CD14-positive monocyte (primary cell): ENCODE measurements around the gene SLC6A13. TPM values are rescaled to one million over a fixed set of nuclear protein-coding genes. Genes with fewer than 3 reads are reported as not detected.

Experiments
- DNase-seq, 3 donors: peaks; one replicate each; pipeline ENCODE4 v3.0.0-alpha.2; 2011 to 2022
- H2AFZ ChIP-seq: 2 replicates; pipeline ENCODE4 v1.6.0; 2012; ENCODE audit warnings: mild to moderate bottlenecking, low read depth, low read length, inconsistent platforms; ENCODE audit not compliant: insufficient read depth, poor library complexity, severe bottlenecking
- H3K27ac ChIP-seq, 2 donors: 1 replicate in 1 of 2; 2 replicates in 1 of 2; pipeline ENCODE4 v1.5.1; 2012 to 2013; ENCODE audit warnings: low read length in 2 of 2, control low read depth in 1 of 2, inconsistent platforms in 1 of 2, low read depth in 1 of 2, mild to moderate bottlenecking in 1 of 2
- H3K27me3 ChIP-seq, 2 donors: one replicate each; pipeline versions ENCODE4 v1.6.0 to v1.6.1; 2011 to 2013; ENCODE audit warnings: low read length in 2 of 2; ENCODE audit not compliant: control insufficient read depth in 2 of 2, insufficient read depth in 2 of 2
- H3K36me3 ChIP-seq, 2 donors: replicated peaks in 1 of 2; 1 replicate in 1 of 2; 2 replicates in 1 of 2; pipeline versions ENCODE4 v1.5.1 to v1.6.1; 2012 to 2013; ENCODE audit warnings: low read length in 2 of 2, control low read depth in 1 of 2, inconsistent platforms in 1 of 2, mild to moderate bottlenecking in 1 of 2; ENCODE audit not compliant: insufficient read depth in 2 of 2, control insufficient read depth in 1 of 2
- H3K4me1 ChIP-seq, 2 donors: 1 replicate in 1 of 2; 2 replicates in 1 of 2; pipeline versions ENCODE4 v1.5.1 to v1.6.1; 2012 to 2013; ENCODE audit warnings: low read length in 2 of 2, control low read depth in 1 of 2, inconsistent platforms in 1 of 2, mild to moderate bottlenecking in 1 of 2, moderate library complexity in 1 of 2; ENCODE audit not compliant: insufficient read depth in 2 of 2, control insufficient read depth in 1 of 2
- H3K4me2 ChIP-seq: replicated peaks from 2 replicates; pipeline ENCODE3; 2012; ENCODE audit warnings: low read length, moderate library complexity, mild to moderate bottlenecking; ENCODE audit not compliant: poor library complexity, severe bottlenecking; ENCODE audit errors: extremely low read depth
- H3K4me3 ChIP-seq, 3 experiments: fragments of 200-600 bp in 1 of 3; sonication (generic) in 1 of 3; replicated peaks in 1 of 3; 1 replicate in 2 of 3; 2 replicates in 1 of 3; pipeline ENCODE4 v1.5.1; 2011 to 2013; ENCODE audit warnings: low read length in 3 of 3, mild to moderate bottlenecking in 3 of 3, control low read depth in 2 of 3, low read depth in 2 of 3, inconsistent platforms in 1 of 3, moderate library complexity in 1 of 3
- H3K79me2 ChIP-seq: 2 replicates; pipeline ENCODE4 v1.6.0; 2012; ENCODE audit warnings: mild to moderate bottlenecking, control low read depth, inconsistent platforms, low read length, moderate library complexity; ENCODE audit not compliant: insufficient read depth
- H3K9ac ChIP-seq: 2 replicates; pipeline ENCODE4 v1.6.0; 2017; ENCODE audit warnings: low read length, mild to moderate bottlenecking; ENCODE audit not compliant: insufficient read depth, poor library complexity, severe bottlenecking
- H3K9me3 ChIP-seq, 2 donors: replicated peaks in 1 of 2; 1 replicate in 1 of 2; 2 replicates in 1 of 2; pipeline versions ENCODE4 v1.5.1 to v1.6.1; 2012 to 2013; ENCODE audit warnings: low read length in 2 of 2, control low read depth in 1 of 2; ENCODE audit not compliant: control insufficient read depth in 1 of 2, insufficient read depth in 1 of 2
- H4K20me1 ChIP-seq: 2 replicates; pipeline ENCODE4 v1.6.0; 2012; ENCODE audit warnings: mild to moderate bottlenecking, low read length, control low read depth, moderate library complexity; ENCODE audit not compliant: insufficient read depth
- H3K27ac Mint-ChIP-seq, 7 donors: one replicate each; pipeline ENCODE4 v1.8.0; 2020; ENCODE audit warnings: mild to moderate bottlenecking in 7 of 7, mixed read lengths in 7 of 7, moderate library complexity in 6 of 7, inconsistent platforms in 2 of 7
- H3K27me3 Mint-ChIP-seq, 3 donors: one replicate each; pipeline ENCODE4 v1.8.0; 2021 to 2022; ENCODE audit warnings: low read depth in 3 of 3, mild to moderate bottlenecking in 3 of 3, mixed read lengths in 3 of 3, moderate library complexity in 3 of 3, inconsistent platforms in 1 of 3
- H3K36me3 Mint-ChIP-seq, 2 donors: one replicate each; pipeline ENCODE4 v1.8.0; 2020; ENCODE audit warnings: mixed read lengths in 2 of 2, inconsistent platforms in 1 of 2, mild to moderate bottlenecking in 1 of 2
- H3K4me1 Mint-ChIP-seq: one replicate; pipeline ENCODE4 v1.8.0; 2020; ENCODE audit warnings: mild to moderate bottlenecking, mixed read lengths
- H3K4me3 Mint-ChIP-seq, 2 donors: one replicate each; pipeline ENCODE4 v1.8.0; 2020; ENCODE audit warnings: mild to moderate bottlenecking in 2 of 2, mixed read lengths in 2 of 2, moderate library complexity in 1 of 2
- H3K9me3 Mint-ChIP-seq, 7 donors: one replicate each; pipeline ENCODE4 v1.8.0; 2020 to 2022; ENCODE audit warnings: mixed read lengths in 7 of 7, mild to moderate bottlenecking in 6 of 7, moderate library complexity in 6 of 7, inconsistent platforms in 2 of 7
- WGBS: methylation state at CpG from one replicate; pipeline ENCODE4 v1.1.5; 2013; ENCODE audit warnings: missing lambda C conversion rate; ENCODE audit not compliant: insufficient coverage; 5-methylcytosine and 5-hydroxymethylcytosine counted together
- intact Hi-C, 2 donors: fragments of 100-400 bp; cut with micrococcal nuclease; formaldehyde crosslinking; loops; one replicate each; pipeline versions ENCODE4 v1.15.0 to v1.15.1; 2023
- polyA plus RNA-seq, 3 donors: library from polyadenylated mRNA; depleted of rRNA in 1 of 3; unstranded in 2 of 3; stranded (reverse) in 1 of 3; fragments of 300-500 nt in 2 of 3; fragments of >200 nt in 1 of 3; fragmentation: Illumina TruSeq in 2 of 3; gene quantifications; 1 replicate in 2 of 3; 2 replicates in 1 of 3; pipeline ENCODE4 v1.2.3, GENCODE V29; 2012 to 2021
- TF ChIP-seq, protein P1 (sequence below): fragments of 200-600 bp; IDR thresholded peaks from one replicate; pipeline ENCODE4 v1.8.0; 2022; ENCODE audit warnings: antibody characterized with exemption, mild to moderate bottlenecking

Gene SLC6A13
- polyA plus RNA-seq, 3 donors: 0.13 TPM; not detected in 2

DNA sequence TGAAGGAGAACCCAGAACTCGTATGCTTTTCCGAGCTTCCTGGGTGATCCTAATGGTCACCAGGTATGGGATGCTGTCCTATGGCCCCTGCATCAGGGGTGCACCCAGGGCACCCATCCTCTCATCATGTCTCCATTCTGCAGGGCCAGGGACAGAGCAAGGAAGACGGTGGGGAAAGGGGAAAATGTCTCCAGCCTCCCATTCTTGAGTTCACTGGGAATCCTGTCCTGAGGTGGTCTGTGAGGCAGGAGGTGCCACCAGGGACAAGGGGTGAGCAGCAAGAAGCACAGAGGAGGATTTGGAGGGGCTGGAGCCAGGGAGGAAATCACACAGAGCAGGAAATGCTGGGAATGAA lies 33.8 kb downstream of the SLC6A13 start:
- H3K9ac ChIP-seq: peak overlapping the region; percentile 4
- H3K4me3 Mint-ChIP-seq: no peak overlapping the region
- no peaks in the 10 kb centered on the region for H3K9me3 ChIP-seq
- no peaks in the 10 kb centered on the region for H3K79me2 ChIP-seq
- H3K9me3 Mint-ChIP-seq: no peaks in the 10 kb centered on the region
- H3K36me3 Mint-ChIP-seq: no peaks in the 10 kb centered on the region
- TF ChIP-seq, protein P1, sequence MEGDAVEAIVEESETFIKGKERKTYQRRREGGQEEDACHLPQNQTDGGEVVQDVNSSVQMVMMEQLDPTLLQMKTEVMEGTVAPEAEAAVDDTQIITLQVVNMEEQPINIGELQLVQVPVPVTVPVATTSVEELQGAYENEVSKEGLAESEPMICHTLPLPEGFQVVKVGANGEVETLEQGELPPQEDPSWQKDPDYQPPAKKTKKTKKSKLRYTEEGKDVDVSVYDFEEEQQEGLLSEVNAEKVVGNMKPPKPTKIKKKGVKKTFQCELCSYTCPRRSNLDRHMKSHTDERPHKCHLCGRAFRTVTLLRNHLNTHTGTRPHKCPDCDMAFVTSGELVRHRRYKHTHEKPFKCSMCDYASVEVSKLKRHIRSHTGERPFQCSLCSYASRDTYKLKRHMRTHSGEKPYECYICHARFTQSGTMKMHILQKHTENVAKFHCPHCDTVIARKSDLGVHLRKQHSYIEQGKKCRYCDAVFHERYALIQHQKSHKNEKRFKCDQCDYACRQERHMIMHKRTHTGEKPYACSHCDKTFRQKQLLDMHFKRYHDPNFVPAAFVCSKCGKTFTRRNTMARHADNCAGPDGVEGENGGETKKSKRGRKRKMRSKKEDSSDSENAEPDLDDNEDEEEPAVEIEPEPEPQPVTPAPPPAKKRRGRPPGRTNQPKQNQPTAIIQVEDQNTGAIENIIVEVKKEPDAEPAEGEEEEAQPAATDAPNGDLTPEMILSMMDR: no peak
- no peak overlapping the region for H3K27ac Mint-ChIP-seq
- no peaks in the 10 kb centered on the region for H4K20me1 ChIP-seq
- no peaks in the 10 kb centered on the region for H3K4me1 Mint-ChIP-seq
- no peaks in the 10 kb centered on the region for H3K4me1 ChIP-seq
- 90% methylated on average over 3 of the region's 3 CpGs for WGBS
- H3K27me3 ChIP-seq: no peaks in the 10 kb centered on the region
- H3K27ac ChIP-seq: no peak overlapping the region
- no peaks in the 10 kb centered on the region for H3K36me3 ChIP-seq
- H3K4me2 ChIP-seq: no peak overlapping the region
- no peak overlapping the region for H3K4me3 ChIP-seq
- intact Hi-C loops: no loop called here
- H3K27me3 Mint-ChIP-seq: peaks cover 7 to 13% (median 8%) of the 10 kb centered on the region in 3 donors
- no peak for DNase-seq
- no peak overlapping the region for H2AFZ ChIP-seq

DNA sequence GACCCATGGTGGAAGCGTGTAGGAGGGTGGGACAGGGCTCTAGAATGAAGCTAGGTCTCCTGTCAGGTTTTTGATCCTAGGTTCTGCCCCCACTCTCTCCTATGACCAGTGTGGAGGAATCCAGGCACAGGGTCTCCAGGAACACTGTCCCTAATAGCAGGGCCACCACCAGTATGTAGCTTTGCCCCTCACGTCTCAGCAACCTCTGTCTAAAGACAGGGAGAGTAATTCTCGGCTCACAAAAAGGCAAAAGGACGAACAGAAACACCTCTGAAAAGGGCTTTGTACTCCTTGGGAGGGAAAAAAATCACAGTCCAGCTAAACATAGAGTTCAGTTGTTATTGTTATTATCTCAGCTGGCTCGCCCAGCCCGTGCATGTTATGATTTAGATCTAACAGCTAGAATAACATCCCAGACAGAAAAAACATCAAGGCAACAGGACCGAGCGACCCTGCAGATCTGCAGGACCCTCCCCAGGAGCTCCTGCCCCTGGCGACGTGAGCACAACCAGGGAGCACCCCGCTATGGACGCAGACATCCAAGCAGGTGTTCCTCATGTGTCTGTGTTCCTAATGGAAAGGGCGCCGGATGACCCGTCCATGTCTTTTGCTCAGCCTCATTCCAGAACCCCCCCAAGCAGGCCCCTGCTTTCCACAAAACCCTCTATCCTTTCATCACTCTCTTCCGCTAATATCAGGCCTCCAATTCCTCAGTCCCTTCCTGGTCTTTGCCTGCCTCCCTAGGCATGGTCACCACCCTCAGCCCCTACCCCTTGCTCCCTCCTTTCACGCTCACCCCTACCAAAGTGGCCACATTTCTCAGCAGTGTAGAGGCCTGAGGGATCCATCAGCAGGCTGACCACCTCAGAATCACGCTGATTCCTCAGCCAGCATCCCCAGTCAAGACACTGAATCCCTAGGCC lies 34.5 kb downstream of the SLC6A13 start:
- no peak overlapping the region for H3K27ac ChIP-seq
- no peaks in the 10 kb centered on the region for H3K36me3 ChIP-seq
- no peaks in the 10 kb centered on the region for H3K27me3 ChIP-seq
- WGBS: 91% methylated on average over 13 of the region's 18 CpGs
- H3K27me3 Mint-ChIP-seq: peaks cover 7 to 11% (median 8%) of the 10 kb centered on the region in 3 donors
- H3K4me1 Mint-ChIP-seq: no peaks in the 10 kb centered on the region
- H3K9me3 ChIP-seq: no peaks in the 10 kb centered on the region
- H3K27ac Mint-ChIP-seq: peak overlapping the region in 1 of 7 donors; percentile 10
- no peak for DNase-seq
- no peak overlapping the region for H3K4me3 ChIP-seq
- TF ChIP-seq, protein P1: no peak
- intact Hi-C loops: no loop called here
- no peaks in the 10 kb centered on the region for H3K4me1 ChIP-seq
- H3K79me2 ChIP-seq: no peaks in the 10 kb centered on the region
- no peak overlapping the region for H3K4me2 ChIP-seq
- no peaks in the 10 kb centered on the region for H3K9me3 Mint-ChIP-seq
- H3K36me3 Mint-ChIP-seq: no peaks in the 10 kb centered on the region
- H3K4me3 Mint-ChIP-seq: no peak overlapping the region
- no peak overlapping the region for H2AFZ ChIP-seq
- peak overlapping the region; percentile 4 for H3K9ac ChIP-seq
- no peaks in the 10 kb centered on the region for H4K20me1 ChIP-seq
